Kidney glomerular epithelial cell (primary cell): ENCODE measurements around the gene NME7.
A peak's percentile ranks its signal among the peaks of the same experiment; 100 is the strongest.
"Not testable (repeated sequence)": the region's sequence is repeated elsewhere in the genome, so short reads cannot be mapped to it uniquely, and the experiment has no call there.

Source experiments
- DNase-seq: peaks from one replicate; lab custom pipeline; 2025; lab: John Stamatoyannopoulos, UW

NME7 gene, protein sequence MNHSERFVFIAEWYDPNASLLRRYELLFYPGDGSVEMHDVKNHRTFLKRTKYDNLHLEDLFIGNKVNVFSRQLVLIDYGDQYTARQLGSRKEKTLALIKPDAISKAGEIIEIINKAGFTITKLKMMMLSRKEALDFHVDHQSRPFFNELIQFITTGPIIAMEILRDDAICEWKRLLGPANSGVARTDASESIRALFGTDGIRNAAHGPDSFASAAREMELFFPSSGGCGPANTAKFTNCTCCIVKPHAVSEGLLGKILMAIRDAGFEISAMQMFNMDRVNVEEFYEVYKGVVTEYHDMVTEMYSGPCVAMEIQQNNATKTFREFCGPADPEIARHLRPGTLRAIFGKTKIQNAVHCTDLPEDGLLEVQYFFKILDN

DNA sequence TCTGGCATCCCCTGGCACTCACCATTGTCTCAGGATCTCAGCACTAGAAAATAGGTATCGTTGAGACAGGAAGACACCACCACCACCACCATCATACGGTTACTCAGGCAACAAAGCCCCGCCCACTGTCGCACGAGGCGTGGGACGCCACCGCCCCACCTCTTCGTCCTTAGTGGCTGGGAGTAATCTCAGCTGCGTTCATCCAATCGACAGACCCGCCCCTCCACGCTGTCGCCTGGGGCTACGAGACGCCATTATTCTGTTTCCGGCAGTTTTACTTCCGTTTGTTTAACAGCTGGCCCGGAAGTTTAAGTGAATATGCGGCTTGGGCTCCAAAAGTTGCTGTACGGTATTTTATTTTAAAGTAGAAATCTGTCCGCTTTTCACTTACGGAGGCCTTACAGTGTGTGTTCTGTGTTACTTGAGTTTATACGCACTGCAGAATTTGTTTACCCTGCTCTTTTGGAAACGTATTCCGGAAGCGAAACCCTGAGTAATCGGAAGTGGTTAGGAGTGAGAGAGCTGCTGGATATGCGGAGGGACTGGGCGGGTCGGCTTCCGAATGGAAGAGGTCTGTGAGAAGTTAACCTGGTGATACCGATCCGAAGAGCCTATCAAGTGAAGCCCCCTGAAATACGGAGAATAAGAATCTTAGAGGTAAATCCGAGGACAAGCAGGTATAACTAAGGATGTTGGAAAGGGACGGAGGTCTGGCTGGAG lies at the start of gene NME7, which contains the start of gene BLZF1:
Gene NME7, minus strand, starts transcription at position 112 of the 720 bp plus-strand sequence. Its CDS starts 87 bp downstream, at position 25.
Gene BLZF1, plus strand, starts transcription at position 510 of the 720 bp plus-strand sequence. CDS start 1,328 bp downstream, outside the sequence.
- peak; percentile 96 for DNase-seq

DNA sequence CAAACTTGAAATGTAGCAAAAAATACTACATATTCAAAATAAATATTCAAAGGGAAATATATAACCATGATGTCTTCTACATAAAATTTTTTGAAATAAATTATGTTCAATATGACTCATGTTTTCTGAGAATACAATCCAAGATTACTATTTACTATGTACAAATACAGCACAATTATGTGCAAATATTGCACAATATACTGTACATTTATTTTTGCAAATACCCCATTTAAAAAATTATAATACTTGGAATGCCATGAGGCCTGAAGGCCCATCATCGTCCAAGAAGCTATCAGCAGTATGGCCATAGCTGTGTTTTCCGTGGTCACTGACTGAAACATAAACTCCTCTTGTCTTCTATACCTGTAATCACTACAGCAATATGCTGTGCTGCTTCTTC lies 47.4 kb upstream of the NME7 start:
- DNase-seq = no peak

DNA sequence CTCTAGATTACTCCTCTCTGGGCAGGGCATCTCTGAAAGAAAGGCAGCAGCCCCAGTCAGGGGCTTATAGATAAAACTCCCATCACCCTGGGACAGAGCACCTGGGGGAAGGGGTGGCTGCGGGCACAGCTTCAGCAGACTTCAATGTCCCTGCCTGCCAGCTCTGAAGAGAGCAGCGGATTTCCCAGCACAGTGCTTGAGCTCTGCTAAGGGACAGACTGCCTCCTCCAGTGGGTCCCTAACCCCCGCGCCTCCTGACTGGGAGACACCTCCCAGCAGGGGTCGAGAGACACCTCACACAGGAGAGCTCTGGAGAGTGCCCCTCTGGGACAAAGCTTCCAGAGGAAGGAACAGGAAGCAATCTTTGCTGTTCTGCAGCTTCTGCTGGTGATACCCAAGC lies 40.7 kb upstream of the NME7 start:
- not testable (repeated sequence) for DNase-seq

DNA sequence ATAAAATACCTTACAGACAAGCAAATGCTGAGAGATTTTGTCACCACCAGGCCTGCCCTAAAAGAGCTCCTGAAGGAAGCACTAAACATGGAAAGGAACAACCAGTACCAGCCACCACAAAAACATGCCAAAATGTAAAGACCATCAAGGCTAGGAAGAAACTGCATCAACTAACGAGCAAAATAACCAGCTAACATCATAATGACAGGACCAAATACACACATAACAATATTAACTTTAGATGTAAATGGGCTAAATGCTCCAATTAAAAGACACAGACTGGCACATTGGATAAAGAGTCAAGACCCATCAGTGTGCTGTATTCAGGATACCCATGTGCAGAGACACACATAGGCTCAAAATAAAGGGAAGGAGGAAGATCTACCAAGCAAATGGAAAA lies 35.0 kb upstream of the NME7 start:
- DNase-seq = not testable (repeated sequence)

DNA sequence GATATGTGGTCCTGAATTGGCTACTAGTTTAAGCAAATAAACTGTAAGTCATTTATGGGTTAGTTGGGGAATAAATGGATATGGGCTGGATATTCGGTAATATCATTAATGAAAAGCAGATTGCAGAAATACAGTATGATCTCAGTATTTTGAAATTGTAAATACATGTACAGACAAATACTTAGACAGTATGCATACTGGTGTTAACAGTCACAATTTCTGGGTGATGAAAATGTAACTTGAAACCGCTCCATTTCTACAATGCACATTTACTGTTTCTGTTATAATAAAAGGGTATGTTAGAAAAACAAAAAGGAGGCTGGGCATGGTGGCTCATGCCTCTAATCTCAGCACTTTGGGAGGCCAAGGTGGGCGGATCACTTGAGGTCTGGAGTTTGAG lies 28.4 kb upstream of the NME7 start:
- no peak for DNase-seq

DNA sequence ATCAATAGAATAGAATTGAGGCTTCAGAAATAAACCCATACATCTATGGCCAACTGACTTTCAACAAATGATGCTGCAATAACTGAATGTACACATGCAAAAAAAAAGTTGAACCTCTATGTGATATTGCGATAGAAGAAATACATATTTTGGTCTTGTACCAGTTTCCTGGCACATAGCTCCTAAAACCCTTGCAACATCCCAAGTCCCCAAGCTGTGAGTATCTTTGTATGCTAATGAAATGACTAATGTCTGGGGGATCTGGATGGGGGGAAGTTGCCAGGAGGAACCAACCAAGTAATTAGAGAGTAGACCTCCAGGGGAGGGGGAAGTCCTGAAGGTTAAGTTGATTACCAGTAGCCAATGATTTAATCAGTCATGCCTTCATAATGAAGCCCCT lies 24.8 kb upstream of the NME7 start:
- DNase-seq = no peak

DNA sequence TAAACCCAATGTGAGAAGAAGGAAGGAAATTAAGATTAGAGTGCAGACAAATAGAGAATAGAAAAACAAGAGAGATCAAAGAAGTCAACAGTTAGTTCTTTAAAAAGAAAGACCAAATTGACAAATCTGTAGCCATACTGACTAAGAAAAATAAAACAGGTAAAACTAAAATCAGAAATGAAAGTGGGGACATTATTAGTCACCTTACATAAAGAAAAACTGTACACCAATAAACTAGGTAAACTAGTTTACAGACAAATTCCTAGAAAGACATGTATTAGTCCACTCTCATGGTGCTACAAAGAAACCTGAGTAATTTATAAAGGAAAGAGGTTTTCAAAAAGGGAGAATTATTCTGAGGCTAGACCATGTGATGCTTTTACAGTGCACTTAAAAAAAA lies 22.7 kb upstream of the NME7 start:
- DNase-seq = no peak

DNA sequence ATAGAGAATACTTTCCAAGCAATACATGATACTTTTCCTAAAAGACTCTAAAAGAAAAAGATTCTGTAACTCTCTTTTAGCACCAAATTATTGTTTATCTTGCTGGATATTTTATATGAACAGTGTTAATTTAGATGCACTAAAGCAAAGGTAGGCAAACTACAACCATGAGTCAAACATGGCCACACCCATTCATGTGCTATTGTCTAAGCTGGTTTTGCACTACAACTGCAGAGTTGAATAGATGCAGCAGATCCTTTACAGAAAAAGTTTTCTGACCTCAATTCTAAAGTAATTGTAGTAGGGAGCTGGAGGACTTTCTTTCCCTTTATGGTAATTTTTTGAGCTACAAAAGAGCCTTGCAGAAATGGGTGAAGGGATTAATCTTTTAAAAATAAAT lies 19.8 kb upstream of the NME7 start:
- no peak for DNase-seq

DNA sequence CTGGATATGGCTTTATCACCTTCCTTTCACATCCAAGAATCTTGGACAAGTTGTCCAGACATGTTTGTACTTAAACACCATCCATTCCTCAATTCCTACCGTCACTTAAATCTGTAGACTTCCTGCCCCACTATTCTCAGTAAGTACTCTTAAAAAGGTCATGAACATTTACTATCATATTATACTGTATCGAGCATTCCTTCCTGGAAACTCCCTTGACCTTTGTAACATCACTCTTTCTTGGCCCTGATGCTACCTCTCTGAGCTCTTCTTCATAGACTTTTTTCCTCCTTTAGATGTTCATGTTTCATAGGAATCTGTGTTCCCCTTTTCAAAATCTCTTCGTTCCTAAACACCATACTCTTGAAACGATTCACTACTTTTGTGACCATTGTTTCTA lies 15.9 kb upstream of the NME7 start:
- no peak for DNase-seq

DNA sequence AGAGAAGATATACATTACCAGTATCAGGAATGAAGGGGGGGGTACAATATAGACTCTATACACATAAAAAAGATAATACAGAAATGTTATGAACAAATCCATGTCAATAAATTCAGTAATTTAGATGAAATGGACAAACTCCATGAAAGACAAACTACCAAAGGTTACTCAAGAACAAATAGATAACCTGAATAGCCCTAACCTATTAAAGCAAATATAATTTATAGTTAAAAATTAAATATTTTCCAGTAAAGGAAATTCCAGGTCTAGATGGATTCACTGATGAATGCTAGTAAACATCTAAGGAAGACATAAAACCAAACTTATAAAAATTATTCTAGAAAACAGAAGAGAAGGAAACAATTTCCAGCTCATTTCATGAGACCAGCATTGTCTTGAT lies 13.6 kb upstream of the NME7 start:
- no peak for DNase-seq

DNA sequence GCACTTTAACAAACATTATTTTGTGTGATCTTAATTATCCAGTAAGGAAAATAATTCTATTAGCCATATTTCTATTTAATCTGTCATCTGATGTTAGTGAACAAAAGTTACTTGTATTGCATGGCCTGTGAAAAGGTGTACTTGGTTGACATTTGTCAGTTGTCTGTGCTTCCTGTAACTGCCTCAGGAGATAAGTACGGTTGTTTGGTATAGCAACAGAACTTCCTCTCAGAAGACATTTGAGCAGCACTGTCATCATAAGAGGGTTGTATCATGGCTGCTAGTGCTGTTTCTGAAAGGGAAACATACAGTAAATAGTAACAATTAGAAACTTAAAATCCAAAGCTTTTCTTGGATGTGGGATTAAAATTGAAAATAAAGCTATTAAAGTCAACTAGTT lies 3.8 kb upstream of the NME7 start:
- no peak for DNase-seq

DNA sequence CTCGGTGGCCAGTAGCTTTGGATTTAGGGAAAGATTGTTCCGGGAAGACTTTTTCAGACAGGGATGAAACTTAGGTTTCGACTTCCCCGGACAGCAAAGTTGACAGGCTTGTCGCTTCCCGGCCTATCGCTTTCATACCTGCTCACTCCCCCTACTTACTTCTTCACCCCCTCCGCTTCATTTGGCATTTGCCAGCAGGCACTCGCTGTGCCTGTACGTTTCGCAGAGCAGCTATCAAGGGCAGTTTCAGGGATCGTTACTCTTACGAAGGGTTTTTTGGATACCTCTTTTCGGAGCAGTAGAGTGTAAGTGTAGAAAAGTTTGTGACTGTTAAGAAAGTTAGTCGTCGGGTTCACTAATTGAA lies 791 bp upstream of the NME7 start:
- no peak for DNase-seq

DNA sequence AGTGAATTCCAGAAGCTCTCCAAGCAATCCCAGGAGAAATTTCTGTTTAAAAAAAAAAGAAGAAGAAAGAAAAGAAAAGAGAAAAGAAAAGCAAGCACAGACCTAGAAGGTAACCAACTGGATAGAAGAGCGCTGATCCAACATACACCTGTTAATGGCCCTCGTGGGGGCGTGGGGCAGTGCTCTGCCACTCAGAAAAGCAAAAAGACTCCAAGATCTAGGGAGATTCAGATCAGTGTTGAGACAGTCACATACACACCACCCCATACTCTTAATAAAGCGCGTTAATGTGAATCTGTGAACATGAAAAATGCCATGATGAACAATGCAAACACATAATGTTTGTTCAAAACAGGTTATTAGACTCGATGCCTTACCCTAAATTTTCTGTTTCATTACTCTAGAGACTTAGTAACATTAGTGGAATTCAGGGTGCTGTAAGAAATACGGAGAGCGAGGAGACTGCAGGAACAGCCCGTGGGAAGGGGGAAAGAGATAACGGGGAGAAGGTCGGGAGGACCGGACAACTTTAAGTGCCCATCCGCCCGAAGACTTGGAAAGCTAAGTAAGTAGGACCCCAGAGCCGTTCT lies 406 bp downstream of the NME7 start:
- no peak for DNase-seq

DNA sequence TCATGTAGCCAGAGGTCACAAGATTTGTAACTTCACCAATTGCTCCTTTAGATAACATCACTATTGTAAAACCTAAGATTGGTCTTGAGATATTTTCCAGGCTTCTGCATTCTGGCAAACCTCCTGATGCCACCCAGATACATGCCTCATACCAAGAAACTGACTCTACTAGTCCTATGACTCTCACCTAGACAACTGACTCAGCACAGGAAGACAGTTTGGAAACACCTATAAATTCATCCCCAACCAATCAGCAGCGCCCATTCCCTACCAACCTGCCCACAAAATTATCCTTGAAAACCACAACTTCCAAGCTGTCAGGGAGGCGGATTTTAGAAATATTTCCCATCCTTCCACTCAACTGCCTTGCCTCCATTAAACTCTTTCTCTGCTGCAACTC lies 2.6 kb downstream of the NME7 start:
- no peak for DNase-seq

DNA sequence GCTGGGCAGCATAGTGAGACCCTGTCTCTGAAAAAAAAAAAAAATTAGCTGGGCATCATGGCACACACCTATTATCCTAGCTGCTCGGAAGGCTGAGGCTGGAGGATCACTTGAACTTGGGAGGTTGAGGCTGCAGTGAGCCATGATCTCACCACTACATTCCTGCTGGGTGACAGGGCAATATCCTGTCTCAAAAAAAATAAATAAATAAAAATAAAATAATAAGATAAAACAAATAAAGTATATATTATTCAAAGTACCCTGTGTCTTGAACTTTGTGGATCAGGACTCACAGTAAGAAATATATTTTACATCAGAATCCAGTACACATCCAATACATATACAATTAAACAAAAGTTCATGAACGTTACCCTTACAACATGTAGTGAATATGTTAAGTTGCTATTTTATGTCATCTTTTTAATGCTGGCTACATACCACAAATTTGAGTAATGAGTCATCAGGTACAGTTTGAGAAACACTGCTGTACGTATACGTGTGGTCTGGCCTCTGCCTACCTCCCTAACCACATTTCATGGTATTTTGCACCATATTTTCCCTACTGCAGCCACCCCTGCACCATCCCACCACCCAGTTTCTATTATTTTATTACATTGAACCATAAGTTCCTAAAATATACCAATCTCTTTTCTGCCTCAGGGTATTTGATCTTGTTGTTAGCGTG lies 4.4 kb downstream of the NME7 start:
- peak; percentile 44 for DNase-seq

DNA sequence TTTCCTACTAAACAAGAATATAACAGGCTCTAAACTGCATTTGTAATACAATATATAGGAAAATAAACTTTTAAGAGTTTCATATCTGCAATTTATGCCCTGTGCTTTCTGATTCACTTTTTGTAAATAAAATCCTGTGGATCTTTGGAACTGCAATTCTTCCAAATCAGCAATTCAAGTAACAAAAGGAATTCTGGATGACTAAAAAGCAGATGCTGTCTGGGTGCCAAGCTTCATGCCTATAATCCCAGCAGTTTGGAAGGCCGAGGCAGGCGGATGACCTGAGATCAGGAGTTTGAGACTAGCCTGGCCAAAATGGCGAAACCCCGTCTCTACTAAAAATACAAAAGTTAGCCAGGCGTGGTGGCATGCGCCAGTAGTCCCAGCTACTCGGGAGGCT lies 6.3 kb downstream of the NME7 start:
- no peak for DNase-seq

DNA sequence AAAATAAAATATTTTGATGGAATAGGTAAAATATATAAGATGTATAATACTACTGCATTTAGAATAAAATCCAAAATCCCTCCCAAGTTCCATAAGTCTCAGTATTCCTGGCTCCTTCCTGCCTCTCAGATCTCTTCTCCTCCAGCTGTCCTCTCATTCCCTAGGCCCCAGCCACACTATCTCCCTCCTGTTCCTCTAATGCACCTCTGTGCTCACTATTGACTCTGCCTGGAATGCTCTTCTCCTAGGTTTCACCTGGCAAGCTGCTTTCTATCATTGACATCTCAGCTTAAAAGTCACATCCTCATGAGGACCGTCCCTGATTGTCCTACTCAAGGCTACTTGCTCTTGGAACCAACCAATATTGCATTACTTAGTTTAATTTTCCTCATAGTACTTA lies 7.2 kb downstream of the NME7 start:
- no peak for DNase-seq

DNA sequence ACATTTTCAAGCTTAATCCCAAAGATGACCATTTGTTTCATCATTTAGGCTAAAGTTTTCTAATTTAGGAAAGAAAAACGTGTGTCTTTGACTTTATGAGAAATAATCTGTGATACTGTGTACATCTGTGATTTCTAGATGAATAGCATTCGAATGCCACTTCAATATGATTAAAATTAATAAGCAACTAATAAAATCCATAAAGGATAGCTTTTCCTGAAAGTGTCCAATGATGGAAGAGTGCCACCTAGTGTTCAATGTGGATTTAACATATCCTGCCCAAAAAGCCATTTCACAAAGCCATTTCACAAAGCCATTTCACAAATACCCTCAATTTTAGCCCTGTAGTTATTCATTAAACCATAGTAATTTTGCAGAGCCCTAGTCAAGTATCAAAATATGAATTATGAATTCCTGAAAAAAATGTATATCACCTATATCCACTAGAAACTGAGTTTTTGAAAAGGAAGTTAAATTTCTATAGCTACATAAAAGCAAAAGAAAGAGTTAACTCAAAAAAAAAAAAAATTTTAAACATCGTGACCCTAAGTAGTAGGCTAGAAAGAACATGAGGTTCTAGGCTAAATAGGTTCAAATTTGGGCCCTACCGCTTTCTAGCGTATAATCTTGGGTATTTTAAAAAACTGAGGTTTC lies 19.1 kb downstream of the NME7 start:
- DNase-seq = peak; percentile 73

DNA sequence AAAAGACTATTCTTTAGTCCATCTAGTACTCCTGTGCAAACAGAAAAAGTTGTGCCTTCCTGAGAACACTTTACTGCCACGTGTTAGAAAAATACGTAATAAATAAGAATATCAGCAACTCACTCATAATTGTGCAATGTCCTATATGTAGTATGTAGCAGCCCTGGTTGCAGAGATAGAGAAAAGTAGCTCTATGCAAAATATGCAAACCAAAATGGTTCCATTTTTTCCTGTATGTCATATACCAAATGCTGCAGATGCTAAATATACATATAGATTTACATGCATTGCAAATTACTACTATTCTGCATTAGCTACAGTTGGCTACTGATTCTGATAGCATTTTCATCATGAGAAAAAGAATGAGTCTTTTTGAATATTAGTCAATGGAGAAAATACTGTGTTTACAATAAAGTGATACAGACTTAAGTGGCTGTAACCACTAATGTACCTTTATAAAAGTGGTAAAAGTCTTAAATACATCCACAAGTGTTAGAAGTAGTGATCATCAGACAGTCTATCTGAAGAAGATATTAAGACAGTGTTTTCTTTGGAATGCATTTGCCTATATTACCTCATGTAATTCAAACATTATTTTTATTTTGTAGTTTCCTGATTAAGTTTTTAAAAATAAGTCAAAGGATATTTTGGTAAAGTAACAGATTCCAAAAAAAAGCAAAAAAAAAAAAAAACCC lies 19.8 kb downstream of the NME7 start:
- DNase-seq = no peak

DNA sequence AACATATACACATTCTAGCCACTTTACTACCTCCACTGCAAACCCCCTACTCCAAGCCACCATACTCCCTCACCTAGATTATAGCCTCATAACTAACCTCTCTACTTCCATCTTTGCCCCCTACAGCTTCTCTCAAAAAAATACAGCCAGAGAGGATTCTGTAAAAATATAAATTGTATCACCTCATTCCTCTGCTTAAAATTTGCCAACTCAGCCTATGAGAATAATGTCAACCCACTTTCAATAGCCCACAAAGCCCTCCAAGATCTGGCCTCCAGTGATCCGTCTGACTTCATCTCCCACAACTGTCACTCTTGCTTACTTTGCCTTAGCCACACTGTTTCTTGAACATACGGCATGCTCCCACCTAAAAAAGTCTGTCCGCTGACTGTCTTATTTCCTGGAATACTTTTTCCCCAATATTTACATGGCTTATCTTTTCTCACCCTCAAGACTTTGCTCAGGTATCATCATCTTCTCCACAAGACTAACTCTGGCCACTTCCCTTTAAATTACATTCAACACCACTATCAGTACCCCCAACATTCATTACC lies 21.5 kb downstream of the NME7 start:
- no peak for DNase-seq

DNA sequence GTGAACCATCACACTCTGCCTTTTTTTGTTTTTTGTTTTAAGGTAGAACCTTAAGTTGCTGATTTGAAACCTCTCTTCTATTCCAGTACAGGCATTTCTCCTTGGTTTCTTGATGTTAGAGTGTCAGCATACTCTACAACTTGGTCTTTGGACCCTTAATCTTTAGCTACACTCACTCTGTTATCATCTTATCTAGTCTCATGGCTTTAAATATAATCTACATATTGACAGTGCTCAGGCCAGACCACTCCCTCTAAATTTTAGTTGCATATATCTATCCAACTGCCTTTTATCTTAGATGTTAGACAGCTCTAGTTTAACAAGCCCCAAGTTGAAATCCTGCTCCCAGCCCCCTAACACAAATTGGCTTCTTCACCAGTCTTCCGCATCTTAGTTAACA lies 22.1 kb downstream of the NME7 start:
- DNase-seq = no peak
